GM19397 (cell line): Measurements from ENCODE around the gene SLC35B4.
"Not testable (repeated sequence)": the region's sequence is repeated elsewhere in the genome, so short reads cannot be mapped to it uniquely, and the experiment has no call there.

Experiments used
- ATAC-seq: cut with Tn5 transposase; IDR thresholded peaks from one replicate; pipeline ENCODE4 v1.9.1; 2021; ENCODE audit warnings: mild to moderate bottlenecking, moderate library complexity; ENCODE audit not compliant: unreplicated experiment

The SLC35B4 gene

DNA sequence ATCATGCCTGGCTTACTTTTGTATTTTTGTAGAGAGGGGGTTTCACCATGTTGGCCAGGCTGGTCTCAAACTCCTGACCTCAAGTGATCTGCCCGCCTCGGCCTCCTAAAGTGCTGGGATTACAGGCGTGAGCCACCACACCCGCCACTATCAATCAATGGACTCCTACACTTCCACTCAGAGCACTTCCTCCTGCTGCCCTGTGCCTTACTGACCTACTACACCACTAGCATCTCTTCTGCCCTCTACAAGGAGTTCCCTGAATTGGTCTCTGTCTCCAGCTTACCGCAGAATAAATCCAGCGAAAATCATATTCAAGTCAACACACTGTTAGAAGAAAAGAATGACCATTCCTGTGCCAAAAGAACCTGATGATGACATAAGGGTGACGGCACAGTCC, 20.7 kb downstream of the SLC35B4 start:
- ATAC-seq: not testable (repeated sequence)

DNA sequence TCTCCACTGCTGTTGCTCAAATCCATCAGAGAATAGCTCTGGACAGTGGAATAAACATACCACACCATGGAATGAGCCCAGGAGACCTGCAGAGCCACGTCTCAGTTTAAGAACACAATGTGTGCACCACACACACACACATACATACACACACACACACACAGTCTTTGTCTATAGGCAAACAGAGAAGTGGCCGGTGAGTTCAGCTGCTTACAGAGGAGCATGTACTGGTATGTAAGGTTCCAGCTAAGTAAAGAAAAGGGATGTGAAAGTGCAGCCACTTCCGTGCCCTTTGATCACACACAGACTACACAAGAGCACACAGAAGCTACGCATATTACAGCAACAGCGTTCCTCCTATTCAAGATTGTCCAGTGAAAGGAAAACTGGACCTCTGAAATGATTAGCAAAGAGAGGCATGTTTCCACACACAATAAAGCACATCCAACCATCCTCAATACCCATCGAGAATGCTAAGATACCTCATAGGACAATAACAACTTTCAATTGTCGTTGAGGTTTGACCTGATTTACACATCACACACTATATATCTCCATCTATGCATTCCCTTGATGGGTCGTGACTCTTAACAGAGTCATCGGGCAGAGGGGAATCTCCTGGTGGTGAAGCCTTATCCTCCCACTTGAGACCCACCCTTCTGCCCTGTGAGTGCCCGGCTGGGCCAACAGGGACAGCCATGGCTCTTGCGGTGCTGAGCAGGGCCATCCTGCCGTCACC, 23.6 kb downstream of the SLC35B4 start:
- ATAC-seq: peak; percentile 100

DNA sequence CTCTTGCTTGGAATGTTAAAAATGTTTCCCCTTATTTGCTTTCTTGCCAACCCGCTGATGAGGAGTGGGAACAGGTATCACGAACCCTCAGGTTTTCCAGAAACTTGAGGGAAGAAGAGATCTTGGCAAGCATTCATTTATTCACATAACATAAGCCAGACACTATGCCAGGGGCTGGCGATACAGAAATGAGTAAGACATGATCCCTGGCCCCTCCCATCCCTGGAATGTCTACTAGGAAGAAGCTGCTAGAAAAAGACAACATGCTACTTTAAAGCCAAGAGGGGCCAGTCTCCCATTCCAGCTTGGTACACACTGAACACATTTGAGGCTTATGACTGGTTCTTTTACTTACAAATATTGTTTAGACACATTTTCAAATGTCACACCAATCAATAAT, 26.4 kb downstream of the SLC35B4 start:
- no peak for ATAC-seq

DNA sequence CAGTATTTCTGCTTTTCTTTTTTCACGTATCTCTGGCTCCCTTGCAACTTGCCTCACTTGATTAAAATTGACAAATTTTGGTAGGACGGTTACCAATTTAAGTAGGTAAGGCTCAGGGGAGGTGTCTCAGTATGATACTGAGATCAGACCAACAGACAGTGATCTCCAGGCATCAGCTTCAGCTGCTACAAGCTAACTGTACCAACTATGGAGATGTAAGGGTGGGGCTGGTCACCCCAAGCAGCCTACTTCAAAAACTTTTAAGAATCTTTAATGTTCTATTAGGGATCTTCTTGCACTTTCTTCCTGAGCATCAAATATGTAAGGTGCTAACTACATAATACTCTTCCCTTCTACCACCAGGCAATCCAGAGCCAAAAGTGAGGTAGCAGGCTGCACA, 26.9 kb downstream of the SLC35B4 start:
- ATAC-seq: no peak

DNA sequence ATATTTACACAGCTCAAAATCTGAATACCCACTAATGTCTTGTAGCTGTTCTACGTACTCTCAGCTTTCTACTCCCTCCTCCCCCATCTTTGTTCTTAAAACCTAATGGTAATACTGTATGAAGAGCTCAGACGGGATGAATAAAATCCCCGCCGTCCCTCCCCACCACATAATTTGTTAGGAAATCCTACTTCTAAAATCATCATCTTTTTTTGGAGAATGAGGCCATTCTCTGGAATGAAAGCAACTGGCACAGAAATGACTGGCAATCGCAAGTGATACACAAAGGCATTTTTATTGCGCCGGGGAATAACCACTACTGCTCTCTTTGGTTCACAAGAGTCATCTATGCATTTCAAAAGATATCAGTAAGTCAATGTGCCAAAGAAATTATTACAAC, 27.3 kb downstream of the SLC35B4 start:
- ATAC-seq: no peak

DNA sequence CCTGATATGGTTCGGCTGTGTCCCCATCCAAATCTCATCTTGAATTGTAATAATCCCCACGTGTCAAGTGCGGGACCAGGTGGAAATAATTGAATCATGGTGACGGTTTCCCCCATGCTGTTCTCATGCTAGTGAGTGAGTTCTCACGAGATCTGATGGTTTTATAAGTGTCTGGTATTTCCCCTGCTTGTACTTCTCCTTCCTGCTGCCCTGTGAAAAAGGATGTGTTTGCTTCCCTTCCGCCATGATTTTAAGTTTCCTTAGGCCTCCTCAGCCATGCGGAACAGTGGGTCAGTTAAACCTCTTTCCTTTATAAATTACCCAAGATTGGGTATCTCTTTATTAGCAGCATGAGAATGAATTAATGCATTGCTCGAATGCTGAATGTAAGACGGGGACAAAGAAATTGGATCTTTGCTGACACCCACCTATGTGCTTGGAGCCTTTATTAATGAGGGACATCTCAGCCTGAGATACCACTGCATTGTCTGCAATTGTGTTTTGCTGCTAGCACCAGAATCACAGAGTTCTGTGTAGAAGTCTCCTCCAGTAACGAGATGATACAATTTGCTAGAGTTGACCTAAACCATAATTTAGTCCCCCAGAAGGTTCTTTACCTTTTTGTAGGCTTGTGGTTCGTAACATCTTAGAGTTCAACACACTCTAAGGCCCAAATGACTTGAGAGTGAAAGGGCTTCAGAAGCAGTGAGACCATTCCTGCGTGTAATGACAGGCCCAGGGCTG, 28.6 kb downstream of the SLC35B4 start:
- no peak for ATAC-seq

DNA sequence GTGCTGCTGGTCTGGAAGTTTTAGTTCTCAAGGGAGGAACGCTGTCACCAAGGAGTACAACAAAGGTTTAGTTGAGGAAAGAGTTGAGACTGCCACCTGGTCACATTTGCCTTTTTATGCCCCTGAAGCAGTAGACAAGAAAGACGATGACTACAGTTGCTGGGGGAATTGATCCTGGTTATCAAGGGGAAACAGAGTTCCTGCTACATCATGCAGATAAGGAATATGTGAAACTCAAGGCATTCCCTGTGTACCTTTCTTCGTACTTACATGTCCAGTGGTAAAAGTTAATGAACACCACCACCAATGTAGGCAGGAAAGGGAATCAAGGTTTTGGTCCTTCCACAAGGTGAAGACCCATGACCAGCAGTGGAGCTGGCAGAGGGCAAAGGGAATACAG, 31.8 kb downstream of the SLC35B4 start:
- no peak for ATAC-seq

DNA sequence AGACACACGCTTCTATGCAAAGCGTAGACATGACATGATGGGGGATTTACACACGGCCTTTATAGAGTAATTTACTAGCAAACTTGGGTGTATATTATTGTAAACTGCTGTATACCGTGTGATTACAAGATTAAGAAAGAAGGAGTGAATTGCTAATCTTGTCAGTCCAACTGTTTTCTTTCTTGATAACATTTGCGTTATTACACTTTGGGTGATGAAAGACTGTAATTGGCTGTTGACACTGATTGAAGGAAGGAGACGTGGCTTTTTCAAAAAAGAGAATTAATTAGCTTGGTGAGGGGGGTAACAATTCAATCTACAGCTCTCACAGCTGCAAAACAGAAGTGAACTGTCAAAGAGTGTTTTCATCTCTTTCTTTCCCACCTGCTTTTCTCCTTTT, 32.7 kb downstream of the SLC35B4 start:
- ATAC-seq: no peak

DNA sequence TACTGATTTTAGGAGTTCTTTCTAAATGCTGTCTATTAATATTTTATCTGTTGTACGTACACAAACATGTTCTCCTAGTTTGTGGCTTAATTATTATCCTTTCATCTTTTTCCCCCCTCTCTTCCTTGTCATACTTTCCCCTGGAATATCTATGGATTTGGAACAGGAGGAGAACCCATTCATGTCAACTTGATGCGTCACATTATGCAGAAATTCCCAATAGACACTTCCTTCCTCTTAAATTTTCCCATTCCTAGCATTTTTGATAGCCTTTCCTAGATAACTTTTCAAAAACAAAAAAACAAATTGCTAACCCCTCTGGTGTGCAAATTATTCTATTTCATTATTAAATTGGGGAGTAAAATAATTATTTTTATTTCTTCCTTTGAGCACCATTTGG, 36.2 kb downstream of the SLC35B4 start:
- no peak for ATAC-seq

DNA sequence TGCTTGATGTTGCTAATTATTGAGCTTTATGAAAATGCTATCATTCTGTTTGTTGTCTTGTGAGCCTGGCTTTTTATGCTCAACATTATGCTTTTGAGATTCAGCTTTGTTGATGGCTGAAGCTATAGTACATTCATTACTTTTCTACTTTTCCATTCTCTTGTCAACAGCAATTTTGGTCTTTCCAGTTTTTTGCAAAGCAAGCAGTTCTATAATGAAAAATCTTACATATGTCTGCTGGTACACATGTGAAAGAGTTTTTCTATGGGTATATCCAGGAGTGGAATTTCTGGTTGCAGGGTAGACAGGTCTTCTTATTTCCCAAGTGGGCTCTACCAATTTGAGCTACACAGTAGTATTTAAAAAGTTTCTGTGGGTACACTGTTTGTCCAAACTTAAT, 36.8 kb downstream of the SLC35B4 start:
- ATAC-seq: no peak

DNA sequence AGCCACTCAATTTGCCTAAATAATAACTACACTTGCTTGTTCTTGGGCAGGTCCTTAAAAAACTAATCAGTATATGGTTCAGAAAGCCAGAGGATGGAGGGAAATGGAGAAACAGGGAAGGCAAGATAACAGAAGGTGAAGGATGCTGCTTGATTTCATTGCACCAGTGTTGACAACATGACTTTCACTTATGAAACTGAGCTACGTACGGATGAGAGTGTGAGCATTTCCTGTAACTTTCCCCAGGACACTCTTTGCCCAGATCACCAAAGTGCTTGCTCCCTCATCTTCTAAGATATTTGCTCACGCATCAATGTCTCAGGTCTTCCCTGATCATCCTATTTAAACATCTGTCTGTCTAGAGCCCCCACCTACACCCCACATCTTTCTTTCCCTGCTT, 37.4 kb downstream of the SLC35B4 start:
- no peak for ATAC-seq

DNA sequence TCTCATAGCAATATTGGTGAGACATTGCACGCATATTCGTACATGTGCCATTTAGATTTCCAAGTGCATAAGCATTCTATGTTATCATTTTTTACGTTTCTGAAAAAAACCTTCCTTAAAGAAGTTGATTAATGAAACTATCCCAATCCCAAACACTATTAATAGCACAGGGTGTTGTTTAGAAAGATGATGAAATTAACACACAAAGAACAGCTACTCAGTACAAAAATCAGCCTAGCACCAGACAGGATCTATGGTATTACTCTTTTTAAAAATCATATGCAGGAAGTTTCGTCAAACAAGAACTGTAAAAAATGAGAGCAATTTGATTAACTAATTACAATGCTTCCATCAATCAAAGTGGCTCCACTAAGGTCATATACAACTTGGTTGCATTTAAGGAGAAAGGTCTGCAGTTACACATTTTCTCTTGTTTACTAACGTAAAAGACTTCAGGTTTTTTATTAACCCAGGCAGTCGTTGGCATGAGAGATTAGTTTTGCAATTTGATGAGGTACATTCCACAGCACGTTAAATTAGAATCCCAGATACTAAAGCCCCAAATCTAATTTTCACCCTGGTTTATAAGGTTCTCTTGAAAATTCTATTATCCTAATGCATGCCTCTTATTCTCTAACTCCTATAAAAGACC, 38.1 kb downstream of the SLC35B4 start:
- no peak for ATAC-seq

DNA sequence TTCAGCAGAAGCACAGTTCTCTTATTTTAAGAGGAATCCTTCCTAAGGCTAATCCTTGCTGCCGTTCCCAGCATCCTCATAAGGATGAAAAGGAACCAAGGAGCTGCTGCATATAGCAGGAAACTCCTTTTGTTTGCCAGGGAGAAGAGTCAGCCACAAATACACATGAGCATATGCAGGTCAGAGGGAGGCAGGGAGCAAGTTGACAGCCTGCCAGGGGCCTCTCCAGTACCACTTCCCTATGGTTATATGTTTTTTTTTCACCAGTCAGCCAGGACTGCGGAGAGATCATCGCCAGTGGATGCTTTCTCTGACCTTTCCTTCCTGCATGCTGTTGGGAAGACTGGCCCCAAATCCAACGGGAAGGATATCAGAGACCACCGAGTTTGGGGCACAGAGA, 39.8 kb downstream of the SLC35B4 start:
- no peak for ATAC-seq

DNA sequence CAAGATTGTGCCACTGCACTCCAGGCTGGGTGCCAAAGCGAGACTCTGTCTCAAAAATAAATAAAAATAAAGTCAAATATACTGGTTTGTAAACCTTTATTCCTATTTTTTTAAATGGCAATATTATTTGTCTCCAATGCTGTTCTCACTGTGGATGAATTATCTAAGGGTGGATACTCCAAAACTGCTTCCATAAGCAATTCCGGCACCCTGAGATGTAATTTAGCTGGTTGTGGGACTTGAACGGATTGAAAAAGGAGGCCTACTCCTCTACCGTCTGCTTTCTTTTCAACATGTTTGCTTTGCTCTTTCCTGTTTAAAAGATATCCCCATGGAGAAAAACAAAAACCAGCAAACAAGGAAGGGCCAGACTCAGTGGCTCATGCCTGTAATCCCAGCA, 54.4 kb downstream of the SLC35B4 start:
- no peak for ATAC-seq

DNA sequence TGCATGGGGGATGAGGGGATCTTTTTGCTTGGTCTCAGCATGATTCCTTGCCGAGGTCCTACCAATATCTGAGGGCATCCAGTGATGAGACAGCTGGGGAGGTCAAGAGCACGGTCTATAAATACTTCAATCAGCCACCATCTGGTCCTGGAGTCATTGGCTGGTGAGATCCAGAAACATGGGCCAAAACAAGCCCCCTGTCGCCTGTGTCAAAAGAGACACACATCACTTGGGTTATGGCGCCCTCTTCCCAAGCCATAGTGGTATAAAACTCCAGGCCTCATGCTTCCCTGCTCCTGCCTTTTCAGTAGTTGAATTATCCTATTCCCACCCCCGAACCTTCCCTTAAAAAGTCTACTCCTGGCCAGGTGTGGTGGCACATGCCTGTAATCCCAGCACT, 60.9 kb downstream of the SLC35B4 start:
- ATAC-seq: no peak

DNA sequence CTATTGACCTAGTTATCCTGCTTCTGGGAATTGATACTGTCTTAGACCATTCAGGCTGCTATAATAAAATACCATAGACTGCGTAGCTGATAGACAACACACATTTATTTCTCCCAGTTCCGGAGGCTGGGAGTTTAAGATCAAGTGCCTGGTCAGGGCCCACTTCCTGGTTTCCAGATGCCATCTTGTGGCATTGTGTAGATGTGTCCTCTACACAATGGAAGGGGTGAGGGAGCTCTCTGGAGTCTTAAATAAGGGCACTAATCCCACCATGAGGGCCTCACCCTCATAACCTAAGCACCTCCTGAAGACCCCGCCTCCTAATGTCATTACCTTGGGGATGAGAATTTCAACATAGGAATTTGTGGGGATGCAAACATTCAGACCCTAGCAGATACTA, 62.4 kb downstream of the SLC35B4 start:
- no peak for ATAC-seq

DNA sequence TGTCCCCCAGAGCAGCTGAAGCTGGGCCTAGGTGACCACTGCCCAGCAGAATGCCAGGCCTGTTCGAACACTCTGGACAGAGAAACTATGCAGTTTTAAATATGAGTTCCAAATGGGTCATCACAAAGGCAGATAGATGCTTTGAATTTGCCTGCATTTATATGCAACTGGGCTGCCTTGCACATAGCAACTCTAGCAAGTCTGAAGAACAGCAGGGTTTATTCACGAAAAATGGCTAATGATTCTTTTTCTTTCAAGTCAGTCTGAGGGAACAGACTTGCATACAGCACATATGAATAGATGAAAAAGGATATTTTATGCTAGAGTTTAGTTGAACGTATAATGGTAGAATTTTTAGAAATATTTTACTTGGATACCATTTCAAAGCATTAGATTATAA, 68.5 kb downstream of the SLC35B4 start:
- ATAC-seq: no peak

DNA sequence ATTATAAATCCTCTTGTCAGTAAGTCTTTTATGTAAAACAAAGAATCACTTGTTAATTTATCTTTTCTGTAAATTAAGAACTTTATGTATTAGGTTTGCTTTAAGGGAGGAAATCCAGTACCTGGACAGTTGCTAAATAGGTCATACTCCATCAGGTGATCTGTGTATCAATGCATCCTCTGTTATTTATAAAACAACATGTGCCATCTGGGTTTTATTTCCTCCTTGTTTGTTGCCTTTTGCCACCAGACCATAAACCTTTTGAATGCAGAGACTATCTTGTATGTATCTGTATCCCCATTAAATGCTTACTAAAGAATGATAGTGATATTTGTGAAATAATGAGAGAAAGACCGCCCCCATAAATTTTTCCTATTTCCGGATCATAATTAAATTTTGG, 70.0 kb downstream of the SLC35B4 start:
- no peak for ATAC-seq

DNA sequence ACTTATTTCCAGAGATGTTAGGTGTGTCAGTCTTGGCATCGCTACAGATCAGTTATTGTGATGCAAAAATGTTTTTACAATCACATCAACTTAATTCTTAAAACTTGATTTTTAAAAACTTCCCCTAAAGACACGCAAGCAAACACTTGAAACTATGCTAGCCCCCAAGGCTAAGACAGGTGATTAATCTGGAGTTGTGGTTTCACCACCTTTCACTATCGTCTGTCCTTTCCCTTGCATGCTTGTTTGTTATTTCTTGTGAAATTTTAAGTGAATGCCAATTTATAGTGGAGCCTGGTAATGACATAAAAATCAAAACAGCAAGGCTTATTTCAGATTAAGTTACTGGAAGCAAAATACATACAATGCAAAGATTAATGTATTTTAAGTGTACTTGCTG, 70.4 kb downstream of the SLC35B4 start:
- ATAC-seq: no peak

DNA sequence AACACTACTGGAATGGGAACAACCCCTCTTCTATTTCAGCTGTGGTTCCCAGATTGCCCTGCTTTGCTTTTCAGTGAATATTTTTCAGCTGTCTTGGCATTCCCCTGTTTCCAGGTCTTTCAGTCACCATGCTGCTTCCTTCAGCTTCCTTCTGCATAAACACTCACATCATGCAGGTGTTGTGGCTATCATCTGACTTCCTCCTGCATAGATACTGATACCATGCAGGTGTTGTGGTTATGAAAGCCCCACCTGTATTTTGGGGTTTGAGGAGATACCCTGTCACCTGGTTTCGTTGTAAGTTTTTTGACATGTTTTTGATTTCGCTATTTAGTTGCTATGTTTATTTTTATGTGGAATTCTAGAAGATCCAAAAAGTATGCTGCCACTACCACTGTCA, 71.5 kb downstream of the SLC35B4 start:
- ATAC-seq: no peak
